Fibroblast of lung (primary cell): ENCODE results near the gene CCDC39. TPM values are rescaled to one million over a fixed set of nuclear protein-coding genes. Genes with fewer than 3 reads are reported as not detected.
A peak's percentile ranks its signal among the peaks of the same experiment; 100 is the strongest.
"Not testable (repeated sequence)": the region's sequence is repeated elsewhere in the genome, so short reads cannot be mapped to it uniquely, and the experiment has no call there.

Experiments used
- DNase-seq, 2 donors: peaks; one replicate each; pipeline versions ENCODE4 v3.0.0 to v3.0.0-alpha.2; 2010; ENCODE audit warnings: low read depth in 2 of 2
- H2AFZ ChIP-seq: 2 replicates; pipeline ENCODE4 v1.5.1; 2012; ENCODE audit warnings: low read length, control low read depth, inconsistent platforms
- H3K27ac ChIP-seq: 2 replicates; pipeline ENCODE4 v1.5.1; 2011; ENCODE audit warnings: low read length, control low read depth; ENCODE audit not compliant: insufficient read depth
- H3K27me3 ChIP-seq: 2 replicates; pipeline ENCODE4 v1.5.1; 2011; ENCODE audit warnings: mild to moderate bottlenecking, low read length; ENCODE audit not compliant: control insufficient read depth, insufficient read depth
- H3K36me3 ChIP-seq: 2 replicates; pipeline ENCODE4 v1.5.1; 2011; ENCODE audit warnings: low read length; ENCODE audit not compliant: control insufficient read depth, insufficient read depth
- H3K4me1 ChIP-seq: 2 replicates; pipeline ENCODE4 v1.5.1; 2011; ENCODE audit warnings: low read length; ENCODE audit not compliant: control insufficient read depth, insufficient read depth; ENCODE audit errors: extremely low read depth
- H3K4me2 ChIP-seq: 2 replicates; pipeline ENCODE4 v1.5.1; 2011; ENCODE audit warnings: low read length, control low read depth; ENCODE audit not compliant: insufficient read depth; ENCODE audit errors: extremely low read depth
- H3K4me3 ChIP-seq, 4 experiments: fragments of 200-600 bp in 1 of 4; sonication (generic) in 1 of 4; replicated peaks in 1 of 4; 2 replicates each; pipeline ENCODE4 v1.5.1; 2011 to 2016; ENCODE audit warnings: low read length in 4 of 4, low read depth in 3 of 4, mild to moderate bottlenecking in 3 of 4, control low read depth in 2 of 4, inconsistent platforms in 1 of 4, mixed read lengths in 1 of 4; ENCODE audit not compliant: insufficient read depth in 1 of 4; ENCODE audit errors: control extremely low read depth in 1 of 4
- H3K79me2 ChIP-seq: 2 replicates; pipeline ENCODE4 v1.5.1; 2012; ENCODE audit warnings: mild to moderate bottlenecking, low read length, inconsistent platforms; ENCODE audit not compliant: control insufficient read depth, insufficient read depth
- H3K9ac ChIP-seq: 2 replicates; pipeline ENCODE4 v1.5.1; 2011; ENCODE audit warnings: mild to moderate bottlenecking, low read length, control low read depth; ENCODE audit not compliant: insufficient read depth
- H3K9me3 ChIP-seq: 2 replicates; pipeline ENCODE4 v1.5.1; 2012; ENCODE audit warnings: low read depth, low read length; ENCODE audit not compliant: control insufficient read depth, insufficient read depth
- H4K20me1 ChIP-seq: 2 replicates; pipeline ENCODE4 v1.5.1; 2011; ENCODE audit warnings: low read length; ENCODE audit not compliant: control insufficient read depth, insufficient read depth; ENCODE audit errors: extremely low read depth
- EZH2 ChIP-seq: IDR thresholded peaks from 2 replicates; pipeline ENCODE4 v1.5.1; 2012; ENCODE audit warnings: low read length, control low read depth, mild to moderate bottlenecking; ENCODE audit errors: missing control alignments
- polyA plus RNA-seq, 2 donors: library from polyadenylated mRNA; depleted of rRNA in 1 of 2; stranded (reverse) in 1 of 2; unstranded in 1 of 2; fragments of >200 nt; gene quantifications; 2 replicates each; pipeline ENCODE4 v1.2.1, GENCODE V29; 2011 to 2012; ENCODE audit warnings: missing spikeins in 1 of 2
- total RNA-seq: library from RNA; depleted of rRNA; stranded (reverse); fragments of >200 nt; gene quantifications from 2 replicates; pipeline ENCODE4 v1.2.1, GENCODE V29; 2014
- TF ChIP-seq, protein P1 (sequence below), 2 donors: IDR thresholded peaks in 1 of 2; conservative IDR thresholded peaks in 1 of 2; 1 replicate in 1 of 2; 2 replicates in 1 of 2; pipeline ENCODE4 v1.5.1; 2011 to 2012; ENCODE audit warnings: low read length in 2 of 2, control low read depth in 1 of 2, inconsistent platforms in 1 of 2, low read depth in 1 of 2, mild to moderate bottlenecking in 1 of 2

The CCDC39 gene
- total and polyA plus RNA-seq, 2 donors (not counting 1 experiment from before 2014, with no cell fraction given): under 0.01 TPM; not detected in 1

- TF ChIP-seq EZH2: no peak
- TF ChIP-seq, protein P1, sequence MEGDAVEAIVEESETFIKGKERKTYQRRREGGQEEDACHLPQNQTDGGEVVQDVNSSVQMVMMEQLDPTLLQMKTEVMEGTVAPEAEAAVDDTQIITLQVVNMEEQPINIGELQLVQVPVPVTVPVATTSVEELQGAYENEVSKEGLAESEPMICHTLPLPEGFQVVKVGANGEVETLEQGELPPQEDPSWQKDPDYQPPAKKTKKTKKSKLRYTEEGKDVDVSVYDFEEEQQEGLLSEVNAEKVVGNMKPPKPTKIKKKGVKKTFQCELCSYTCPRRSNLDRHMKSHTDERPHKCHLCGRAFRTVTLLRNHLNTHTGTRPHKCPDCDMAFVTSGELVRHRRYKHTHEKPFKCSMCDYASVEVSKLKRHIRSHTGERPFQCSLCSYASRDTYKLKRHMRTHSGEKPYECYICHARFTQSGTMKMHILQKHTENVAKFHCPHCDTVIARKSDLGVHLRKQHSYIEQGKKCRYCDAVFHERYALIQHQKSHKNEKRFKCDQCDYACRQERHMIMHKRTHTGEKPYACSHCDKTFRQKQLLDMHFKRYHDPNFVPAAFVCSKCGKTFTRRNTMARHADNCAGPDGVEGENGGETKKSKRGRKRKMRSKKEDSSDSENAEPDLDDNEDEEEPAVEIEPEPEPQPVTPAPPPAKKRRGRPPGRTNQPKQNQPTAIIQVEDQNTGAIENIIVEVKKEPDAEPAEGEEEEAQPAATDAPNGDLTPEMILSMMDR (conservative IDR thresholded peaks at IDR 0.05 in 1 of 2, IDR thresholded peaks at IDR 0.05 in 1 of 2; ENCODE audit: low read depth in 1 of 2, low read length in 2 of 2): no peak
- no peaks in the 10 kb centered on the region for H3K4me1 ChIP-seq
- no peaks in the 10 kb centered on the region for H3K27me3 ChIP-seq
- DNase-seq: peak in 1 of 2 donors; percentile 63
- no peak overlapping the region for H2AFZ ChIP-seq
- H3K36me3 ChIP-seq: no peaks in the 10 kb centered on the region
- H3K79me2 ChIP-seq: no peaks in the 10 kb centered on the region
- no peak overlapping the region for H3K9ac ChIP-seq
- H3K4me2 ChIP-seq: no peak overlapping the region
- H3K9me3 ChIP-seq: no peaks in the 10 kb centered on the region
- H3K4me3 ChIP-seq: no peak overlapping the region
- H4K20me1 ChIP-seq: no peaks in the 10 kb centered on the region
- no peak overlapping the region for H3K27ac ChIP-seq
These were observed 59.6 kb downstream of the CCDC39 start for GRCh38 chr3:180619723-180620122.

DNA sequence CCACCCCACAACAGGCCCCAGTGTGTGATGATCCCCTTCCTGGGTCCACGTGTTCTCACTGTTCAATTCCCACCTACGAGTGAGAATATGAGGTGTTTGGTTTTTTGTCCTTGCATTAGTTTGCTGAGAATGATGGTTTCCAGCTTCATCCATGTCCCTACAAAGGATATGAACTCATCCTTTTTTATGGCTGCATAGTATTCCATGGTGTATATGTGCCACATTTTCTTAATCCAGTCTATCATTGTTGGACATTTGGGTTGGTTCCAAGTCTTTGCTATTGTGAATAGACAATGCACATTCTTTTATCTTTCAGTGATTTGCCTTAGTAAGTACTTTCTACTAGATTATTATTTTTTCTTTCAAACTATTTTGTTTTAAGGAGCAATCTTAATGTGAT is 60.7 kb downstream of the CCDC39 start:
- DNase-seq, H3K4me3 ChIP-seq, H3K27ac ChIP-seq, H4K20me1 ChIP-seq, H3K27me3 ChIP-seq, H3K36me3 ChIP-seq, H3K4me1 ChIP-seq, H3K79me2 ChIP-seq, H3K9ac ChIP-seq, H3K9me3 ChIP-seq, H3K4me2 ChIP-seq, H2AFZ ChIP-seq: not testable (repeated sequence)

- Histone ChIP-seq H3K27ac (no peak overlapping the region), H3K9me3 (no peaks in the 10 kb centered on the region), H3K4me2 (no peak overlapping the region), H3K4me3 (no peak overlapping the region), H2AFZ (no peak overlapping the region), H3K4me1 (no peaks in the 10 kb centered on the region), H3K9ac (no peak overlapping the region), H4K20me1 (no peaks in the 10 kb centered on the region), H3K79me2 (no peaks in the 10 kb centered on the region), H3K36me3 (peaks cover 4% of the 10 kb centered on the region), H3K27me3 (no peaks in the 10 kb centered on the region)
- peak in 1 of 2 donors; percentile 8 for DNase-seq
- no peak for TF ChIP-seq EZH2
- TF ChIP-seq, protein P1 (conservative IDR thresholded peaks at IDR 0.05 in 1 of 2, IDR thresholded peaks at IDR 0.05 in 1 of 2; ENCODE audit: low read depth in 1 of 2, low read length in 2 of 2): no peak
These were observed 62.2 kb downstream of the CCDC39 start for GRCh38 chr3:180617049-180617448.
